T-cell (primary cell): ENCODE measurements around the gene KERA. TPM values are rescaled to one million over a fixed set of nuclear protein-coding genes. Genes with fewer than 3 reads are reported as not detected.

Experiments used
- ATAC-seq, 4 experiments: fragments of 200-7000 bp in 3 of 4; fragments of 150-1000 bp in 1 of 4; cut with Tn5 transposase; replicated peaks in 1 of 4; 1 replicate in 3 of 4; 2 replicates in 1 of 4; pipeline ENCODE4 v1.10.0; 2021; ENCODE audit warnings: moderate library complexity in 3 of 4, mild to moderate bottlenecking in 2 of 4, moderate number of reproducible peaks in 1 of 4
- CTCF ChIA-PET, 2 donors: fragments of 300-600 bp; sonication (Branson Sonifier 250); formaldehyde crosslinking; loops; one replicate each; lab custom pipeline; 2022; ENCODE audit warnings: antibody characterized with exemption in 2 of 2; lab: Charles Lee
- POLR2A ChIA-PET, 2 donors: fragments of 300-600 bp; sonication (Branson Sonifier 250); formaldehyde crosslinking; loops; one replicate each; lab custom pipeline; 2022; ENCODE audit warnings: antibody characterized with exemption in 2 of 2; lab: Charles Lee
- DNase-seq, 35 experiments: peaks; one replicate each; pipeline versions ENCODE4 v3.0.0 to v3.0.0-alpha.2; 2013 to 2023
- H3K27ac ChIP-seq: one replicate; pipeline ENCODE4 v1.5.1; 2013; ENCODE audit warnings: low read length
- H3K27me3 ChIP-seq, 2 experiments: replicated peaks in 1 of 2; 1 replicate in 1 of 2; 2 replicates in 1 of 2; pipeline versions ENCODE4 v1.6.1 to v1.7.0; 2013; ENCODE audit warnings: low read length in 1 of 2, mixed read lengths in 1 of 2; ENCODE audit not compliant: control insufficient read depth in 2 of 2, insufficient read depth in 2 of 2; ENCODE audit errors: extremely low read depth in 1 of 2
- H3K36me3 ChIP-seq, 2 donors: 1 replicate in 1 of 2; 2 replicates in 1 of 2; pipeline versions ENCODE4 v1.6.1 to v1.7.0; 2013; ENCODE audit warnings: low read length in 1 of 2; ENCODE audit not compliant: control insufficient read depth in 2 of 2, insufficient read depth in 1 of 2; ENCODE audit errors: extremely low read depth in 1 of 2
- H3K4me1 ChIP-seq, 2 experiments: 1 replicate in 1 of 2; 2 replicates in 1 of 2; pipeline versions ENCODE4 v1.6.1 to v1.7.0; 2013; ENCODE audit warnings: low read length in 2 of 2, mixed read lengths in 1 of 2; ENCODE audit not compliant: insufficient read depth in 2 of 2, control insufficient read depth in 1 of 2; ENCODE audit errors: extremely low read depth in 1 of 2
- H3K4me3 ChIP-seq, 2 donors: 1 replicate in 1 of 2; 2 replicates in 1 of 2; pipeline versions ENCODE4 v1.5.1 to v1.7.0; 2013; ENCODE audit warnings: mild to moderate bottlenecking in 2 of 2, low read length in 1 of 2, moderate library complexity in 1 of 2; ENCODE audit not compliant: control insufficient read depth in 1 of 2; ENCODE audit errors: extremely low read depth in 1 of 2
- H3K9me3 ChIP-seq: 2 replicates; pipeline ENCODE4 v1.7.0; 2013
- H3K27ac Mint-ChIP-seq, 2 donors: one replicate each; pipeline ENCODE4 v1.8.0; 2020 to 2021; ENCODE audit warnings: mild to moderate bottlenecking in 2 of 2, mixed read lengths in 2 of 2
- H3K27me3 Mint-ChIP-seq, 2 donors: one replicate each; pipeline ENCODE4 v1.8.0; 2021 to 2022; ENCODE audit warnings: mixed read lengths in 2 of 2
- H3K36me3 Mint-ChIP-seq: one replicate; pipeline ENCODE4 v1.8.0; 2021; ENCODE audit warnings: mixed read lengths
- H3K4me1 Mint-ChIP-seq, 3 donors: one replicate each; pipeline ENCODE4 v1.8.0; 2020 to 2022; ENCODE audit warnings: mixed read lengths in 3 of 3, mild to moderate bottlenecking in 1 of 3
- H3K4me3 Mint-ChIP-seq, 3 donors: one replicate each; pipeline ENCODE4 v1.8.0; 2020 to 2022; ENCODE audit warnings: mild to moderate bottlenecking in 3 of 3, mixed read lengths in 3 of 3, moderate library complexity in 3 of 3
- H3K9me3 Mint-ChIP-seq, 3 donors: one replicate each; pipeline ENCODE4 v1.8.0; 2020 to 2022; ENCODE audit warnings: mixed read lengths in 3 of 3
- WGBS: methylation state at CpG from one replicate; pipeline ENCODE4 v1.1.5; 2013; ENCODE audit warnings: missing lambda C conversion rate; ENCODE audit not compliant: insufficient coverage; 5-methylcytosine and 5-hydroxymethylcytosine counted together
- total RNA-seq, 35 experiments: library from RNA in 6 of 35; stranded (reverse) in 6 of 35; fragments of 120-200 nt in 1 of 35; gene quantifications; one replicate each; pipeline versions ENCODE4 v1.2.1 to v1.2.4 and lab custom pipeline; 2013 to 2026

The KERA gene
- total RNA-seq, 5 donors from 2014 or later (not counting 1 experiment from before 2014, with no cell fraction given), result not detected

GRCh38 chr12:91100906-91101305, 43.1 kb upstream of the KERA start:
- CTCF ChIA-PET, result interaction anchor here (0.6 kb wide), 2 partner anchors 11 to 156 kb away, joined by 3 read pairs; no protein-coding TSS in a partner anchor
- no peak overlapping the region for H3K27ac ChIP-seq
- no peaks in the 10 kb centered on the region for H3K4me1 ChIP-seq
- no peaks in the 10 kb centered on the region for H3K27me3 ChIP-seq
- H3K27me3 Mint-ChIP-seq, result peaks cover 0 to 5% of the 10 kb centered on the region in 2 donors
- POLR2A ChIA-PET, result no interaction called here
- H3K36me3 Mint-ChIP-seq, result no peaks in the 10 kb centered on the region
- WGBS, result no CpG with 5 or more reads among the region's 2 CpGs
- no peak overlapping the region for H3K27ac Mint-ChIP-seq
- H3K36me3 ChIP-seq, result no peaks in the 10 kb centered on the region
- DNase-seq, result no peak
- H3K4me1 Mint-ChIP-seq, result no peaks in the 10 kb centered on the region
- H3K4me3 ChIP-seq, result no peak overlapping the region
- H3K9me3 Mint-ChIP-seq, result no peaks in the 10 kb centered on the region
- no peak overlapping the region for H3K4me3 Mint-ChIP-seq
- no peaks in the 10 kb centered on the region for H3K9me3 ChIP-seq
- no peak for ATAC-seq

- Histone ChIP-seq H3K9me3 (no peaks in the 10 kb centered on the region), H3K27ac (no peak overlapping the region), H3K27me3 (no peaks in the 10 kb centered on the region), H3K4me3 (no peak overlapping the region), H3K4me1 (no peaks in the 10 kb centered on the region), H3K36me3 (no peaks in the 10 kb centered on the region)
- H3K36me3 Mint-ChIP-seq, result no peaks in the 10 kb centered on the region
- WGBS, result 50% methylated on average over 2 of the region's 2 CpGs
- peaks cover 0 to 3% of the 10 kb centered on the region in 2 donors for H3K27me3 Mint-ChIP-seq
- ChIA-PET POLR2A (interaction anchor here in 1 of 2 donors (0.6 kb wide), 1 partner anchor 130 kb away, joined by 3 read pairs; no protein-coding TSS in a partner anchor), CTCF (no interaction called here)
- no peaks in the 10 kb centered on the region for H3K9me3 Mint-ChIP-seq
- no peak for ATAC-seq
- H3K4me1 Mint-ChIP-seq, result no peaks in the 10 kb centered on the region
- no peak overlapping the region for H3K27ac Mint-ChIP-seq
- DNase-seq, result no peak
- no peak overlapping the region for H3K4me3 Mint-ChIP-seq
These were observed 42.0 kb upstream of the KERA start for GRCh38 chr12:91099836-91100235.

- H3K27me3 ChIP-seq, result no peaks in the 10 kb centered on the region
- ChIA-PET CTCF (no interaction called here), POLR2A (no interaction called here)
- no peak overlapping the region for H3K4me3 ChIP-seq
- no peaks in the 10 kb centered on the region for H3K9me3 ChIP-seq
- H3K4me3 Mint-ChIP-seq, result no peak overlapping the region
- DNase-seq, result no peak
- no peak for ATAC-seq
- WGBS, result no CpG with 5 or more reads among the region's 2 CpGs
- H3K4me1 ChIP-seq, result no peaks in the 10 kb centered on the region
- H3K36me3 ChIP-seq, result no peaks in the 10 kb centered on the region
- H3K9me3 Mint-ChIP-seq, result no peaks in the 10 kb centered on the region
- no peaks in the 10 kb centered on the region for H3K4me1 Mint-ChIP-seq
- H3K36me3 Mint-ChIP-seq, result no peaks in the 10 kb centered on the region
- H3K27ac ChIP-seq, result no peak overlapping the region
- peaks cover 0 to 3% of the 10 kb centered on the region in 2 donors for H3K27me3 Mint-ChIP-seq
- no peak overlapping the region for H3K27ac Mint-ChIP-seq
These were observed 41.5 kb upstream of the KERA start for GRCh38 chr12:91099341-91099740.

- no peak overlapping the region for H3K4me3 Mint-ChIP-seq
- no CpG with 5 or more reads among the region's 3 CpGs for WGBS
- H3K4me1 ChIP-seq, result no peaks in the 10 kb centered on the region
- no peak for ATAC-seq
- no peak overlapping the region for H3K27ac Mint-ChIP-seq
- DNase-seq, result no peak
- no peaks in the 10 kb centered on the region for H3K36me3 ChIP-seq
- CTCF ChIA-PET, result no interaction called here
- peaks cover 0 to 3% of the 10 kb centered on the region in 2 donors for H3K27me3 Mint-ChIP-seq
- no peaks in the 10 kb centered on the region for H3K36me3 Mint-ChIP-seq
- no peaks in the 10 kb centered on the region for H3K9me3 ChIP-seq
- no peaks in the 10 kb centered on the region for H3K27me3 ChIP-seq
- H3K9me3 Mint-ChIP-seq, result no peaks in the 10 kb centered on the region
- POLR2A ChIA-PET, result no interaction called here
- H3K27ac ChIP-seq, result no peak overlapping the region
- no peaks in the 10 kb centered on the region for H3K4me1 Mint-ChIP-seq
- no peak overlapping the region for H3K4me3 ChIP-seq
These were observed 41.1 kb upstream of the KERA start for GRCh38 chr12:91098941-91099340.

GRCh38 chr12:91098461-91098860, 40.6 kb upstream of the KERA start:
- ATAC-seq (no peak), DNase-seq (no peak)
- H3K4me3 ChIP-seq, result no peak overlapping the region
- H3K36me3 ChIP-seq, result no peaks in the 10 kb centered on the region
- H3K9me3 ChIP-seq, result no peaks in the 10 kb centered on the region
- Mint-ChIP-seq H3K4me1 (no peaks in the 10 kb centered on the region), H3K9me3 (no peaks in the 10 kb centered on the region), H3K4me3 (no peak overlapping the region), H3K36me3 (no peaks in the 10 kb centered on the region), H3K27ac (no peak overlapping the region), H3K27me3 (peaks cover 0 to 6% of the 10 kb centered on the region in 2 donors)
- no peaks in the 10 kb centered on the region for H3K27me3 ChIP-seq
- no peak overlapping the region for H3K27ac ChIP-seq
- ChIA-PET POLR2A (no interaction called here), CTCF (no interaction called here)
- no peaks in the 10 kb centered on the region for H3K4me1 ChIP-seq

GRCh38 chr12:91094957-91095356, 37.1 kb upstream of the KERA start:
- H3K27me3 ChIP-seq, result no peaks in the 10 kb centered on the region
- no peak overlapping the region for H3K4me3 Mint-ChIP-seq
- no peaks in the 10 kb centered on the region for H3K36me3 ChIP-seq
- H3K27me3 Mint-ChIP-seq, result peaks cover 0 to 6% of the 10 kb centered on the region in 2 donors
- no peak overlapping the region for H3K4me3 ChIP-seq
- POLR2A ChIA-PET, result no interaction called here
- H3K36me3 Mint-ChIP-seq, result no peaks in the 10 kb centered on the region
- H3K4me1 ChIP-seq, result no peaks in the 10 kb centered on the region
- no peak overlapping the region for H3K27ac ChIP-seq
- CTCF ChIA-PET, result no interaction called here
- H3K4me1 Mint-ChIP-seq, result no peaks in the 10 kb centered on the region
- H3K9me3 Mint-ChIP-seq, result peaks cover 7 to 12% (median 9%) of the 10 kb centered on the region in 3 donors
- DNase-seq, result no peak
- no CpG with 5 or more reads among the region's 1 CpG for WGBS
- H3K27ac Mint-ChIP-seq, result no peak overlapping the region
- no peaks in the 10 kb centered on the region for H3K9me3 ChIP-seq
- no peak for ATAC-seq

- H3K36me3 Mint-ChIP-seq, result no peaks in the 10 kb centered on the region
- POLR2A ChIA-PET, result no interaction called here
- no peak overlapping the region for H3K4me3 Mint-ChIP-seq
These were observed 36.3 kb upstream of the KERA start for GRCh38 chr12:91094032-91094662.

More at GRCh38 chr12:91094032-91094662, 36.3 kb upstream of the KERA start:
- Histone ChIP-seq H3K27me3 (no peaks in the 10 kb centered on the region), H3K9me3 (no peaks in the 10 kb centered on the region), H3K4me1 (no peaks in the 10 kb centered on the region), H3K27ac (no peak overlapping the region), H3K4me3 (no peak overlapping the region), H3K36me3 (no peaks in the 10 kb centered on the region)
- H3K4me1 Mint-ChIP-seq, result no peaks in the 10 kb centered on the region
- no peak overlapping the region for H3K27ac Mint-ChIP-seq
- no peak for DNase-seq
- CTCF ChIA-PET, result no interaction called here
- peaks cover 0 to 6% of the 10 kb centered on the region in 2 donors for H3K27me3 Mint-ChIP-seq
- no peak for ATAC-seq
- H3K9me3 Mint-ChIP-seq, result peaks cover 13 to 20% (median 16%) of the 10 kb centered on the region in 3 donors
